Measurements from ENCODE around the gene TMEM108.

TMEM108 gene

GRCh38 chr3:133113526-133113925, 75.3 kb downstream of the TMEM108 start:
- DNase-seq, result no peak
- intact Hi-C loops (cut with DNase I), result no loop called here

GRCh38 chr3:133113927-133114597, 75.9 kb downstream of the TMEM108 start:
- intact Hi-C loops (cut with DNase I), result no loop called here

GRCh38 chr3:133115176-133115575, 77.0 kb downstream of the TMEM108 start:
- intact Hi-C loops (cut with DNase I), result no loop called here
- no peak for DNase-seq

More at GRCh38 chr3:133113927-133114597, 75.9 kb downstream of the TMEM108 start:
- DNase-seq, result no peak

- no peak for DNase-seq
- intact Hi-C loops (cut with DNase I), result no loop called here
Measured at GRCh38 chr3:133117342-133117741, 79.2 kb downstream of the TMEM108 start.

GRCh38 chr3:133119176-133119575, 81.0 kb downstream of the TMEM108 start:
- DNase-seq, result no peak
- intact Hi-C loops (cut with DNase I), result no loop called here

- DNase-seq, result no peak
- intact Hi-C loops (cut with DNase I), result no loop called here
Measured at GRCh38 chr3:133121450-133121849, 83.3 kb downstream of the TMEM108 start.

GRCh38 chr3:133123636-133124035, 85.4 kb downstream of the TMEM108 start:
- no peak for DNase-seq
- intact Hi-C loops (cut with DNase I), result no loop called here

GRCh38 chr3:133124511-133124910, 86.3 kb downstream of the TMEM108 start:
- peak; percentile 24 to 82 (median 42) for DNase-seq
- intact Hi-C loops (cut with DNase I), result no loop called here

- no peak for DNase-seq
- intact Hi-C loops (cut with DNase I), result no loop called here
Measured at GRCh38 chr3:133125171-133125570, 87.0 kb downstream of the TMEM108 start.

- no peak for DNase-seq
- intact Hi-C loops (cut with DNase I), result no loop called here
Measured at GRCh38 chr3:133125802-133126201, 87.6 kb downstream of the TMEM108 start.

- intact Hi-C loops (cut with DNase I), result no loop called here
Measured at GRCh38 chr3:133127381-133127780, 89.2 kb downstream of the TMEM108 start.

GRCh38 chr3:133130168-133130567, 92.0 kb downstream of the TMEM108 start:
- intact Hi-C loops (cut with DNase I), result no loop called here

More at GRCh38 chr3:133127381-133127780, 89.2 kb downstream of the TMEM108 start:
- DNase-seq, result no peak

GRCh38 chr3:133135306-133135705, 97.1 kb downstream of the TMEM108 start:
- DNase-seq, result peak in 1 of 10 donors; percentile 70
- intact Hi-C loops (cut with DNase I), result no loop called here

More at GRCh38 chr3:133130168-133130567, 92.0 kb downstream of the TMEM108 start:
- no peak for DNase-seq

GRCh38 chr3:133136114-133137041, 98.2 kb downstream of the TMEM108 start:
- intact Hi-C loops (cut with DNase I), result no loop called here
- no peak for DNase-seq

GRCh38 chr3:133137042-133137996, 99.1 kb downstream of the TMEM108 start:
- DNase-seq, result no peak
- intact Hi-C loops (cut with DNase I), result no loop called here

GRCh38 chr3:133138017-133138416, 99.8 kb downstream of the TMEM108 start:
- intact Hi-C loops (cut with DNase I), result no loop called here
- no peak for DNase-seq

GRCh38 chr3:133152056-133152455, 113.9 kb downstream of the TMEM108 start:
- intact Hi-C loops (cut with DNase I), result no loop called here
- DNase-seq, result no peak

GRCh38 chr3:133152681-133153220, 114.6 kb downstream of the TMEM108 start:
- no peak for DNase-seq
- intact Hi-C loops (cut with DNase I), result no loop called here

- DNase-seq, result no peak
- intact Hi-C loops (cut with DNase I), result no loop called here
Measured at GRCh38 chr3:133153382-133153781, 115.2 kb downstream of the TMEM108 start.

GRCh38 chr3:133157716-133158115, 119.5 kb downstream of the TMEM108 start:
- no peak for DNase-seq
- intact Hi-C loops (cut with DNase I), result no loop called here
